Esophagus muscularis mucosa (tissue), 4 donors: ENCODE results near the gene CCNI2. TPM values are rescaled to one million over a fixed set of nuclear protein-coding genes. Genes with fewer than 3 reads are reported as not detected.

ENCODE experiments used
- DNase-seq: peaks from one replicate; pipeline ENCODE4 v3.0.0-alpha.2; 2017; ENCODE audit errors: extremely low spot score
- H3K27ac ChIP-seq, 4 donors: fragments of 200-600 bp; sonication (generic); replicated peaks in 1 of 4; 1 replicate in 3 of 4; 2 replicates in 1 of 4; pipeline ENCODE4 v1.5.1; 2016 to 2019; ENCODE audit warnings: mild to moderate bottlenecking in 1 of 4
- H3K27me3 ChIP-seq, 4 donors: fragments of 200-600 bp; sonication (generic); one replicate each; pipeline versions ENCODE4 v1.5.1 to v1.6.0; 2016 to 2019
- H3K36me3 ChIP-seq, 4 donors: fragments of 200-600 bp; sonication (generic); one replicate each; pipeline ENCODE4 v1.5.1; 2016 to 2019
- H3K4me1 ChIP-seq, 4 donors: fragments of 200-600 bp; sonication (generic); one replicate each; pipeline ENCODE4 v1.5.1; 2016 to 2019
- H3K4me3 ChIP-seq, 4 donors: fragments of 200-600 bp; sonication (generic); 1 replicate in 2 of 4; 2 replicates in 2 of 4; pipeline ENCODE4 v1.5.1; 2016 to 2019; ENCODE audit warnings: mild to moderate bottlenecking in 4 of 4, moderate library complexity in 1 of 4
- H3K9me3 ChIP-seq, 4 donors: fragments of 200-600 bp; sonication (generic); 1 replicate in 3 of 4; 2 replicates in 1 of 4; pipeline ENCODE4 v1.5.1; 2016 to 2019
- EP300 ChIP-seq: sonication (generic); formaldehyde crosslinking; IDR thresholded peaks from one replicate; pipeline ENCODE4 v1.6.1; 2017; ENCODE audit warnings: antibody characterized with exemption
- POLR2A ChIP-seq: fragments of 450-650 bp; IDR thresholded peaks from one replicate; pipeline ENCODE4 v1.6.1; 2017; ENCODE audit warnings: antibody characterized with exemption, moderate library complexity, mild to moderate bottlenecking, low read depth
- POLR2AphosphoS5 ChIP-seq, 2 donors: sonication (generic); formaldehyde crosslinking; IDR thresholded peaks; one replicate each; pipeline ENCODE4 v1.6.1; 2017; ENCODE audit warnings: antibody characterized with exemption in 2 of 2
- WGBS: methylation state at CpG from one replicate; pipeline ENCODE4 v1.1.5; 2018; 5-methylcytosine and 5-hydroxymethylcytosine counted together
- intact Hi-C: fragments of 100-400 bp; cut with DNase I; formaldehyde crosslinking; loops from one replicate; pipeline ENCODE4 v1.15.1; 2023
- total RNA-seq, 4 donors: library from RNA; depleted of rRNA; stranded (reverse); fragments of >200 nt; gene quantifications; one replicate each; pipeline versions ENCODE4 v1.1.0 to v1.2.1, GENCODE V29; 2016
- TF ChIP-seq, protein P1 (sequence below), 3 experiments: fragments of 200-600 bp in 2 of 3; fragments of 450-650 bp in 1 of 3; sonication (generic) in 2 of 3; IDR thresholded peaks; one replicate each; pipeline ENCODE4 v1.5.1; 2017 to 2019; ENCODE audit warnings: antibody characterized with exemption in 3 of 3, mild to moderate bottlenecking in 2 of 3, moderate library complexity in 1 of 3

Gene CCNI2
- total RNA-seq, 4 donors from 2014 or later = 0.39 TPM; not detected in 3

GRCh38 chr5:132754111-132754510, 6.9 kb downstream of the CCNI2 start:
- DNase-seq = no peak
- Histone ChIP-seq H3K36me3 (peaks cover 13 to 34% (median 24%) of the 10 kb centered on the region in 4 donors), H3K4me1 (no peaks in the 10 kb centered on the region), H3K27ac (no peak overlapping the region), H3K9me3 (no peaks in the 10 kb centered on the region), H3K27me3 (no peaks in the 10 kb centered on the region), H3K4me3 (no peak overlapping the region)
- TF ChIP-seq POLR2A (no peak), POLR2AphosphoS5 (IDR thresholded peaks at IDR 0.05) (no peak), EP300 (no peak)
- TF ChIP-seq, protein P1, sequence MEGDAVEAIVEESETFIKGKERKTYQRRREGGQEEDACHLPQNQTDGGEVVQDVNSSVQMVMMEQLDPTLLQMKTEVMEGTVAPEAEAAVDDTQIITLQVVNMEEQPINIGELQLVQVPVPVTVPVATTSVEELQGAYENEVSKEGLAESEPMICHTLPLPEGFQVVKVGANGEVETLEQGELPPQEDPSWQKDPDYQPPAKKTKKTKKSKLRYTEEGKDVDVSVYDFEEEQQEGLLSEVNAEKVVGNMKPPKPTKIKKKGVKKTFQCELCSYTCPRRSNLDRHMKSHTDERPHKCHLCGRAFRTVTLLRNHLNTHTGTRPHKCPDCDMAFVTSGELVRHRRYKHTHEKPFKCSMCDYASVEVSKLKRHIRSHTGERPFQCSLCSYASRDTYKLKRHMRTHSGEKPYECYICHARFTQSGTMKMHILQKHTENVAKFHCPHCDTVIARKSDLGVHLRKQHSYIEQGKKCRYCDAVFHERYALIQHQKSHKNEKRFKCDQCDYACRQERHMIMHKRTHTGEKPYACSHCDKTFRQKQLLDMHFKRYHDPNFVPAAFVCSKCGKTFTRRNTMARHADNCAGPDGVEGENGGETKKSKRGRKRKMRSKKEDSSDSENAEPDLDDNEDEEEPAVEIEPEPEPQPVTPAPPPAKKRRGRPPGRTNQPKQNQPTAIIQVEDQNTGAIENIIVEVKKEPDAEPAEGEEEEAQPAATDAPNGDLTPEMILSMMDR (IDR thresholded peaks at IDR 0.05) = no peak
- WGBS = 100% methylated on average over 4 of the region's 4 CpGs
- intact Hi-C loops = loop anchor here (10.0 kb wide), 1 partner anchor 61 kb away; the partner anchor contains the start of gene SOWAHA

DNA sequence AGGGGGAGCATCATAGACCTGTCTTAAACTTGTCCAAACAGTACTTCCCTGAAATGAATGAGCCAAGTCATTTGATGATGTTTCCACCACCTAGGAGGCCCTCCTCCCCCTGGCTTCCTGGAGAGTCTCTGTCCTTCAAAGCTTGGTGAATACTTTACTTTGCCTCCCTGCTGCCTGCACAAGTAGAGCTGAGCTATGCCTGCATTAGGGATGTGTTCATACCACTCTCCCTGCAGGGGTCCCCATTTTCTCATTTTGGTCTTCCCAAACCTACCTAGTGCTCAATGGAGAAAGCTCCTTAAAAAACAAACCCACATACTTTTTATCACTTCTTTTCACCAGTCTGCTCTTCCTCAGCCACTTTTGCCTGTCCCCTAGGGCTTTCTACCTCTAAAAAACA, 7.7 kb downstream of the CCNI2 start:
- no peaks in the 10 kb centered on the region for H3K9me3 ChIP-seq
- peaks cover 15 to 42% (median 33%) of the 10 kb centered on the region in 4 donors for H3K36me3 ChIP-seq
- TF ChIP-seq EP300 (no peak), POLR2A (no peak), POLR2AphosphoS5 (IDR thresholded peaks at IDR 0.05) (no peak)
- TF ChIP-seq, protein P1 (IDR thresholded peaks at IDR 0.05) = no peak
- H3K27me3 ChIP-seq = no peaks in the 10 kb centered on the region
- no peak overlapping the region for H3K4me3 ChIP-seq
- intact Hi-C loops = loop anchor here (10.0 kb wide), 1 partner anchor 60 kb away; the partner anchor contains the start of gene SOWAHA
- no peaks in the 10 kb centered on the region for H3K4me1 ChIP-seq
- DNase-seq = no peak
- H3K27ac ChIP-seq = no peak overlapping the region

GRCh38 chr5:132756542-132756941, 9.3 kb downstream of the CCNI2 start:
- no peak for TF ChIP-seq EP300
- TF ChIP-seq POLR2A = no peak
- no peak for TF ChIP-seq POLR2AphosphoS5 (IDR thresholded peaks at IDR 0.05)
- TF ChIP-seq, protein P1 (IDR thresholded peaks at IDR 0.05) = no peak
- Histone ChIP-seq H3K4me3 (no peak overlapping the region), H3K9me3 (no peaks in the 10 kb centered on the region), H3K27ac (no peak overlapping the region), H3K27me3 (no peaks in the 10 kb centered on the region), H3K4me1 (no peaks in the 10 kb centered on the region), H3K36me3 (peaks cover 30 to 58% (median 48%) of the 10 kb centered on the region in 4 donors)
- no peak for DNase-seq
- WGBS = 75% methylated on average over 5 of the region's 5 CpGs
- intact Hi-C loops = loop anchor here (10.0 kb wide), 1 partner anchor 58 kb away; the partner anchor contains the start of gene SOWAHA

- Histone ChIP-seq H3K4me3 (no peak overlapping the region), H3K4me1 (no peaks in the 10 kb centered on the region), H3K27ac (no peak overlapping the region), H3K9me3 (no peaks in the 10 kb centered on the region), H3K27me3 (no peaks in the 10 kb centered on the region), H3K36me3 (peaks cover 48 to 69% (median 61%) of the 10 kb centered on the region in 4 donors)
- intact Hi-C loops = loop anchor here (10.0 kb wide), 1 partner anchor 56 kb away; the partner anchor contains the start of gene SOWAHA
- no peak for TF ChIP-seq EP300
- TF ChIP-seq, protein P1 (IDR thresholded peaks at IDR 0.05) = no peak
- no peak for TF ChIP-seq POLR2AphosphoS5 (IDR thresholded peaks at IDR 0.05)
- no peak for TF ChIP-seq POLR2A
- no peak for DNase-seq
- 88% methylated on average over 13 of the region's 13 CpGs for WGBS
Observed at GRCh38 chr5:132758451-132758850, 11.2 kb downstream of the CCNI2 start.
